HFFc6 (cell line): ENCODE results near the gene NIPA2. TPM values are rescaled to one million over a fixed set of nuclear protein-coding genes. Genes with fewer than 3 reads are reported as not detected.
A peak's percentile ranks its signal among the peaks of the same experiment; 100 is the strongest.

Experiments
- DNase-seq: peaks from one replicate; pipeline ENCODE4 v3.0.0-alpha.2; 2018
- H3K27ac Mint-ChIP-seq: 2 replicates; pipeline ENCODE4 v1.8.0; 2020; ENCODE audit warnings: mild to moderate bottlenecking, mixed read lengths
- H3K27me3 Mint-ChIP-seq: 2 replicates; pipeline ENCODE4 v1.8.0; 2021; ENCODE audit warnings: mild to moderate bottlenecking, moderate library complexity, mixed read lengths; ENCODE audit not compliant: insufficient read depth
- H3K36me3 Mint-ChIP-seq: 2 replicates; pipeline ENCODE4 v1.8.0; 2021; ENCODE audit warnings: low read depth, mixed read lengths
- H3K4me1 Mint-ChIP-seq: 2 replicates; pipeline ENCODE4 v1.8.0; 2020; ENCODE audit warnings: low read depth, mixed read lengths
- H3K4me3 Mint-ChIP-seq: 2 replicates; pipeline ENCODE4 v1.8.0; 2020; ENCODE audit warnings: mild to moderate bottlenecking, moderate library complexity, mixed read lengths
- H3K9me3 Mint-ChIP-seq: 2 replicates; pipeline ENCODE4 v1.8.0; 2020; ENCODE audit warnings: mild to moderate bottlenecking, mixed read lengths
- total RNA-seq, 6 experiments: library from RNA; stranded (reverse); fragmentation: NEBNext Ultra II Directional; extraction: Animal tissue kit (Norgen Biotek cat#: 25700); gene quantifications; 2 replicates in 1 of 6; 3 replicates in 5 of 6; pipeline ENCODE4 v1.2.3, GENCODE V29; 2021
- TF ChIP-seq, protein P1 (sequence below): fragments of 200-600 bp; sonication (generic); IDR thresholded peaks from 2 replicates; pipeline ENCODE4 v1.5.0; 2021; ENCODE audit warnings: antibody characterized with exemption, mild to moderate bottlenecking

NIPA2 gene
- total RNA-seq, 6 experiments from 2014 or later: 71.7 to 92.4 (median 76.6) TPM

DNA sequence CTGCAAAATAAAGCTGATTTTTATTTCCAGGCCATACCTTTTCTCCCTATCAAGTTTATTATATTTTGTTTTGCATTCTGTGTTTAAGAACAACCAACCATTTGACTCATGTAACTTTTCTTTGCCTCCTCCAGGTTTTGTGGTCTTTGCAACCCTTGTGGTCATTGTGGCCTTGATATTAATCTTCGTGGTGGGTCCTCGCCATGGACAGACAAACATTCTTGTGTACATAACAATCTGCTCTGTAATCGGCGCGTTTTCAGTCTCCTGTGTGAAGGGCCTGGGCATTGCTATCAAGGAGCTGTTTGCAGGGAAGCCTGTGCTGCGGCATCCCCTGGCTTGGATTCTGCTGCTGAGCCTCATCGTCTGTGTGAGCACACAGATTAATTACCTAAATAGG is 27.6 kb downstream of the NIPA2 start:
- H3K36me3 Mint-ChIP-seq: peaks cover 54% of the 10 kb centered on the region
- no peak overlapping the region for H3K4me3 Mint-ChIP-seq
- 0 out of 2 replicates have a peak overlapping the region, but pooled peaks have one; percentile 12 for H3K27ac Mint-ChIP-seq
- H3K27me3 Mint-ChIP-seq: peaks cover 11% of the 10 kb centered on the region; the same call in 1 of the 2 replicates
- TF ChIP-seq, protein P1, sequence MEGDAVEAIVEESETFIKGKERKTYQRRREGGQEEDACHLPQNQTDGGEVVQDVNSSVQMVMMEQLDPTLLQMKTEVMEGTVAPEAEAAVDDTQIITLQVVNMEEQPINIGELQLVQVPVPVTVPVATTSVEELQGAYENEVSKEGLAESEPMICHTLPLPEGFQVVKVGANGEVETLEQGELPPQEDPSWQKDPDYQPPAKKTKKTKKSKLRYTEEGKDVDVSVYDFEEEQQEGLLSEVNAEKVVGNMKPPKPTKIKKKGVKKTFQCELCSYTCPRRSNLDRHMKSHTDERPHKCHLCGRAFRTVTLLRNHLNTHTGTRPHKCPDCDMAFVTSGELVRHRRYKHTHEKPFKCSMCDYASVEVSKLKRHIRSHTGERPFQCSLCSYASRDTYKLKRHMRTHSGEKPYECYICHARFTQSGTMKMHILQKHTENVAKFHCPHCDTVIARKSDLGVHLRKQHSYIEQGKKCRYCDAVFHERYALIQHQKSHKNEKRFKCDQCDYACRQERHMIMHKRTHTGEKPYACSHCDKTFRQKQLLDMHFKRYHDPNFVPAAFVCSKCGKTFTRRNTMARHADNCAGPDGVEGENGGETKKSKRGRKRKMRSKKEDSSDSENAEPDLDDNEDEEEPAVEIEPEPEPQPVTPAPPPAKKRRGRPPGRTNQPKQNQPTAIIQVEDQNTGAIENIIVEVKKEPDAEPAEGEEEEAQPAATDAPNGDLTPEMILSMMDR: no peak
- DNase-seq: peak; percentile 5
- no peaks in the 10 kb centered on the region for H3K9me3 Mint-ChIP-seq
- peaks cover 24% of the 10 kb centered on the region for H3K4me1 Mint-ChIP-seq

DNA sequence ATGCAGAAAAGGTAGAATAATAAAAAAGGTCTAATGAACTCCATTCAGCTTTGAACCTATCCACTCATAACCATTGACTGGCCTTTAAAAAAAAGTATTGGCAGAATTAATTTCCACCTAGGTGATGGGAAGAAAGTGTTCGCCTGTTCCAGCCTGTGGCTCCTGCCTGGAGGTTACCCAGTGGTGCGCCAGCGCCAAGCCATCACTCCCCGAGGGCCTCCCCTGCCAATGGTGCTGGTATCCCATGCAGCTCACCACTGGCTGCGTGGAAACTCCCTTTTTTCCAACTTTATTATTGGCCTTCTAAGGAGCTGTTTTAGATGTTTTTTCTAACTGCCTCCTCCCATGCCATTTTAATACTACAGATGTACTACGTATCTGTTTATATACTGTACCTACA is 29.4 kb downstream of the NIPA2 start:
- DNase-seq: no peak
- peaks cover 11% of the 10 kb centered on the region for H3K27me3 Mint-ChIP-seq
- H3K27ac Mint-ChIP-seq: no peak overlapping the region
- H3K4me1 Mint-ChIP-seq: peaks cover 31% of the 10 kb centered on the region
- H3K4me3 Mint-ChIP-seq: no peak overlapping the region
- TF ChIP-seq, protein P1: no peak
- no peaks in the 10 kb centered on the region for H3K9me3 Mint-ChIP-seq
- peaks cover 60% of the 10 kb centered on the region for H3K36me3 Mint-ChIP-seq

DNA sequence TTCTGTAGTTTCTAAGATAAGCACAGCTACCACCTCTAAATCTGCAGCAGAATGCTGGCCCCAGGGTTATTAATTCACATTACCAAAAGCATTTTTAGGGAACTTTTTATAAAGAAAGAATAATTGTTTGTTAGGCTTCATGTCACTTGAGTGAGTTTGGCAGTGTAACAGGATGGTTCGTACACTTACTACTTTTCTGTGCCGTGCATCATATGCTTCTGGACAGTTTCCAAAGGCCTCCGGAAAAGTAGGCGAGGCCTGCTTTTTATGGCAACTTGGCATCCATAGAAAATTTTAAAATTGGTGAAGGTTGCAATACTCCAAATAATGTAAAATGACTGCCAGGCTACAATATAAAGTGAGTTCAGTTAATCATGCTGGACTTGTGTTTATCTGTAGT is 30.0 kb downstream of the NIPA2 start:
- no peak overlapping the region for H3K4me3 Mint-ChIP-seq
- no peak for DNase-seq
- TF ChIP-seq, protein P1: no peak
- peaks cover 65% of the 10 kb centered on the region for H3K36me3 Mint-ChIP-seq
- H3K27ac Mint-ChIP-seq: no peak overlapping the region; the same call in 1 of the 2 replicates
- no peaks in the 10 kb centered on the region for H3K9me3 Mint-ChIP-seq
- peaks cover 36% of the 10 kb centered on the region for H3K4me1 Mint-ChIP-seq
- peaks cover 8% of the 10 kb centered on the region for H3K27me3 Mint-ChIP-seq

DNA sequence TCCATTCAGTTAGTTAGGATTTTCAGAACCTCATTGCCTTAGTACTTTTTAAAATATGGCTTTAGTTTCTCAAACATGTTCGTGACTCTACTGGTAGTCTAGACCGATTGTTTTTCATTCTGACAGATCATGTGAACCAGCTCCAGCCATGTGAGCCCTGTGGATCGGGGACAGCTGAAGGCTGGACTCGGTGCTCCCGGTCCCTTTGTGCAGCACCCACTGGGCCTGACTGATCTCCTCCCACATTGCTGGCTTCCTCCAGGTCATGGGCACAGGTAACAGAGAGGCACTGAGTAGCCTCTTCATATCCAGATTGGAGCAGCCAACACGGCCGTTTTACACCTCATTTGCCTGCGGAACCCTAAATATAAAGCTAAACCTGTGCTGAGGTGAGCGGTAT is 30.5 kb downstream of the NIPA2 start:
- no peak overlapping the region for H3K4me3 Mint-ChIP-seq
- peaks cover 5% of the 10 kb centered on the region for H3K27me3 Mint-ChIP-seq
- H3K27ac Mint-ChIP-seq: no peak overlapping the region; the same call in 1 of the 2 replicates
- peaks cover 36% of the 10 kb centered on the region for H3K4me1 Mint-ChIP-seq
- no peaks in the 10 kb centered on the region for H3K9me3 Mint-ChIP-seq
- H3K36me3 Mint-ChIP-seq: peaks cover 62% of the 10 kb centered on the region
- DNase-seq: no peak
- TF ChIP-seq, protein P1: no peak

DNA sequence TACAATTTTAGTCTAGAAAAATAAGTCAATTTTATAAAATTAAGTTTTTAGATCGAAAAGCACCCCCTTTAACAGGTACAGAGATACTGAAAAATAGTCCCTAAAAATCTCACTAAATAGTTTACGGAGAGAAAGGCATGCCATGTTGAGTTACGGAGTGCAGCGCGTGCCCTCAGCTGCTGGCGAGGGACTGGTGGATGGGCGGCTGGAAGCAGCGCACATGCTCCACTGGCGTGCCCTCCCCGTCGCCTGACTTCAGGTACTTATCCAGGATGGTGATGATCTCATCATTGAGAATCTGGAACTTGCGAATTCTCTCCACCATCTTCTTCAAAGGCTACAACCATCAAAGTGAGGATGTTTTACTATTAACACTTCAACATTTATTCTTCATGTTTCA is 31.4 kb downstream of the NIPA2 start:
- peaks cover 55% of the 10 kb centered on the region for H3K36me3 Mint-ChIP-seq
- H3K27ac Mint-ChIP-seq: no peak overlapping the region

More for the DNA sequence above, 31.4 kb downstream of the NIPA2 start:
- Mint-ChIP-seq H3K27me3 (peaks cover 1% of the 10 kb centered on the region), H3K9me3 (no peaks in the 10 kb centered on the region), H3K4me1 (peaks cover 27% of the 10 kb centered on the region), H3K4me3 (no peak overlapping the region)
- TF ChIP-seq, protein P1: no peak
- DNase-seq: no peak
